Raji (cell line): Measurements from ENCODE around the gene UCP2.

Experiments
- POLR2A ChIP-seq: IDR thresholded peaks from 2 replicates; pipeline ENCODE4 v1.6.1; 2011; ENCODE audit warnings: low read depth, low read length, control low read depth; ENCODE audit not compliant: insufficient read depth

The UCP2 gene

DNA sequence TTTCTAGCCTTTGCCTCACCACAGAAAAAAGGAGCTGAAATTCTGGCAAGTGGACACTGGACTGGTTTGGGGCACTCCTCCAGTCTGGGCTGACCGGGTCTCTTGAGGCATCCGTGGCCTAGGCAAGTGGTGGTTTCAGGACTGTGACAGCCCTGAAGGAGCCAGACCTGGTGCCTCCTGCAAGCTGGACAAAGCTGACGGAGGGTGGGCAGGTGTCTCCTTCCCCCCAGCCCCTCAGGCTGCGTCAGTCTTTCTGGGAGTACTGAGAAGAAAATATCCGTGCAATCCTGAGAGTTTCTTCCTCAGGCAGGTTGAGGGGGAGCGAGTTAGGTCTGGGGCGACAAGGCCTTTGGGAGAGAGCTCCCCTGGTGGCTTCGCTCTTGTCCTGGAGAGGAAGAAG, 30.5 kb upstream of the UCP2 start:
- TF ChIP-seq POLR2A: no peak

GRCh38 chr11:74012074-74012809, 29.6 kb upstream of the UCP2 start:
- no peak for TF ChIP-seq POLR2A

GRCh38 chr11:74011360-74012073, 28.9 kb upstream of the UCP2 start:
- TF ChIP-seq POLR2A: no peak

DNA sequence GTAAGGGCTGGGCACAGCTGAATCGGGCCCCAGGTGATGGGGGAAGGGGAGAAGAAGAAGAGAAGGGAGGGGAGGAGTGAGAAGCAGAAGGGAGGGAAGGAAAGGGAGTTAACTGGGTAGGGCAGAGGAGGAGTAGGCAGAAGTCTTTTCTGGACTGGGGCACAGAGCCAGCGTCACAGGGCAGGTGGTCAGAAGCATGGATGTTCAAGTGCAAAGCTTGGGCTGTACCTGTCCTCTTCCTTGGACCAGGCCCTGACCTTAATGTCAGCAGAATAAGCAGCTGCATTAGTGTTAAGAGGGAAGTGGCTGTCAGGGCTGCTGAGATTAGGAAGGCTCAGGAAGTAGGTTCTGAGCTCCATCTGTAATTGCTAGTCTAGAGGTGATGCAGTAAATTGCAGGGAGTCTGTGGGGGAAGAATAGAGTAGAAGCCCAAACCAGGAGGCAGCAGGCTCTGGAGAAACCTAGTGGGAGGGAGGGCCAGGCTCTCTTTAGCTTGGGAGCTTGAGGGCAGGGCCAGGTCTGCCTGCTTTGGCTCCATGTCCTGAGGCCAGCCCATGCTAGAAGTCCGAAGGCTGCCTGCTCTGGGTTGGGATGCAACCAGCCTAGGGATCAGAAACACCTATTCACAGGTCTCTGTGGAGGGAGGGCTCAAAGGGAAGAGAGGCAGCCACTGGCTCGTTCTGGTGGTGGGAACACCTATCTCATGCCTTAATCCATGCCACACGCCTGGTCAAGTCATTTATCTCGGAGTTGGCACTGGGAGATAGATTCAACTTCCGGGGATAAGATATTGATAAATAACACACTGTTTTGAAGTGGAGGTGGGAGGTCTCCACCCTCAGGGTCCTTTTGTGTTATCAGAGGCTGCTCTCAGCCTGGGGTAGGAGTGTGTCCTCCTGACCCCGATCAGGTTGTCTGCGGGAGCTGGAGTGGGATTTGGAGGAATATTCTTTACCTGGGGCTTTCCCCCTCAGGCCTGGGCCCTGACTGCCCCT, 28.0 kb upstream of the UCP2 start:
- TF ChIP-seq POLR2A: no peak

GRCh38 chr11:74009675-74010305, 27.1 kb upstream of the UCP2 start:
- TF ChIP-seq POLR2A: no peak

DNA sequence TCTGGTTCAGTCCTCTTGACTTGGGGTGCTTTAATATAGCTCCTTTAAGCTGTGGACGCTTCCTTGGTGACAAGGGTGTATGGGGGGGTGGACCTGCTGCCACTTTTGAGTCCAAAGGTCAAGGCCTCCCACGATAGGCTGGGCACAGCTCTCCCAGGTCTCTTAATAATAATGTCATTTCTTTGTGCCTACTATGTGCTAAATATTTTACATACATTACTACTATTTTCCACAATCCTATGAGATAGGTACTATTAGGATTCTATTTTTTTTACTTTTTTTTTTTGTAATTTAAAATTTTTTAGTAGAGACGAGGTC, 26.5 kb upstream of the UCP2 start:
- TF ChIP-seq POLR2A: no peak

- no peak for TF ChIP-seq POLR2A
These were observed 26.0 kb upstream of the UCP2 start, which contains the start of gene UCP3 for GRCh38 chr11:74008373-74009229. UCP3 (minus strand) TSS chr11:74009085; CDS start chr11:74007042, 2,043 bp downstream.

- TF ChIP-seq POLR2A: no peak
These were observed 25.2 kb upstream of the UCP2 start for GRCh38 chr11:74007691-74008372.

- TF ChIP-seq POLR2A: no peak
These were observed 24.2 kb upstream of the UCP2 start for GRCh38 chr11:74006743-74007304.

GRCh38 chr11:74005721-74006517, 23.3 kb upstream of the UCP2 start:
- TF ChIP-seq POLR2A: no peak

- no peak for TF ChIP-seq POLR2A
These were observed 22.3 kb upstream of the UCP2 start for GRCh38 chr11:74004759-74005615.
